Activated T-cell treated with anti-CD3 and anti-CD28 coated beads, Interleukin-2, amount 50 U/mL, for 1 hour (primary cell): ENCODE measurements around the gene CADM2.
"Not testable (repeated sequence)": the region's sequence is repeated elsewhere in the genome, so short reads cannot be mapped to it uniquely, and the experiment has no call there.

ENCODE experiments used
- DNase-seq: peaks from one replicate; pipeline ENCODE4 v3.0.0-alpha.2; 2020

The CADM2 gene

GRCh38 chr3:84958495-84959469 is at the start of gene CADM2:
Gene CADM2, plus strand, starts transcription at chr3:84958989.
- DNase-seq = peak; percentile 56

GRCh38 chr3:84918592-84918991 is 40.2 kb upstream of the CADM2 start:
- DNase-seq = not testable (repeated sequence)

- DNase-seq = no peak
These were observed 36.1 kb upstream of the CADM2 start for GRCh38 chr3:84922682-84923081.

DNA sequence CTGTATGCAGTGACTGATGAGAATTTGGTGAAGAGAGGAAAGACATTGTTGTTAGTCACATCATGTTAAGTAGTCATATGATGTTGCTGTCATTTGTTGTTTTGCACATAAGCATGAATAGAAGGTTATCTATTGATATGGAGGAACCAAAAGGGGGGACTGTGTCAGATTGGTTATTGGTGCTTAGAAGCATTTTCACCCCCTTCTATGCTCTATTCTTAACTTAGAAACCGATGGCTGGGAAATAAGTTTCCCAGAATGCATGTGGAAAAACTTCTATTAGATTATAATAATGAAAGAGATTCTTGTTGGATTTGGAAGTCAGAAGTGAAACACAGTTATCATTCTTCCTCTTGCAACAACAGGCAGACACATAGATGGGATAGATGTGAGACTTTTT is 33.2 kb upstream of the CADM2 start:
- DNase-seq = no peak

- DNase-seq = no peak
These were observed 15.4 kb upstream of the CADM2 start for GRCh38 chr3:84943379-84943778.

- DNase-seq = no peak
These were observed 12.5 kb upstream of the CADM2 start for GRCh38 chr3:84946240-84946639.

GRCh38 chr3:84959470-84960271 is 882 bp downstream of the CADM2 start:
- no peak for DNase-seq

GRCh38 chr3:84960581-84960980 is 1.8 kb downstream of the CADM2 start:
- no peak for DNase-seq

DNA sequence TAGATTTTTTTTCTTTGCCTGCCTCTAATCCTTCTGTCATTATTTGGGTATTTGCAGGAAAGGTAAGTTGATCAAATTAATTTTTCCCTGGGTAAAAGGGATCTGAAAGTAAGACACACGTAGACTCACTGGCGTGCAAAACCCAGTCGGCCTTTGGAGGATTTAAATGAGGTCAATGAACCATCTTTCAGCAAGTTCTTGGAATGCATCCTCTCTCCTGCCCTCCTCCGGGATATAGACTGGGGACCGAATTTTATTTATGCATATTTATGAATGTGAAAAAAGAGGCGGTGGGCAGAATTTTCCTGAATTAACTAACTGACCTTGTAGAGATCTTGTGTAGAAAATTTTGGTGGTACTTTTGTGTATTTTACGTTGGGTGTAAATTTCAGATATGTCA is 2.2 kb downstream of the CADM2 start:
- DNase-seq = no peak

GRCh38 chr3:84961521-84962255 is 2.9 kb downstream of the CADM2 start:
- no peak for DNase-seq

GRCh38 chr3:84962415-84962814 is 3.6 kb downstream of the CADM2 start:
- DNase-seq = no peak

DNA sequence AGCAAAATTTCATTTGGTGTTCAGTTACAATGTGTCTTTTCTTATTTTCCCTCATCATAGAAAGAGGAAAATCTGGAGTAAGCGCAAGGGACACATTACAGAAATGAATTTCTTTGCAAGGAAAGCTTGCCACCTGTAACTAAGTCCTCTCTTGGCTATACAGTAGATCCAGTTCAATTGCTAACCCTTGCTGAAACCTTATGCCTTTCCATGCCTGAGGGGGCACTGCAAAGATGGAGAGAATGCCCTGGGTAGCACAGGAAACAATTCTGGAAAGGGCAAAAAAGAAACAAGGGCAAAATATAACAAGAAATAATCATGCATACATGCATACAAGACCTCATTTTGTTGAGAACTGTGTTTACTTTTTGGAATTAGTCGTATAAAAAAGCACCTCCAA is 4.3 kb downstream of the CADM2 start:
- DNase-seq = no peak

GRCh38 chr3:84965141-84965540 is 6.4 kb downstream of the CADM2 start:
- DNase-seq = no peak

GRCh38 chr3:84967767-84968581 is 9.2 kb downstream of the CADM2 start:
- no peak for DNase-seq

- no peak for DNase-seq
These were observed 10.0 kb downstream of the CADM2 start for GRCh38 chr3:84968701-84969235.

GRCh38 chr3:84974347-84974746 is 15.6 kb downstream of the CADM2 start:
- no peak for DNase-seq

DNA sequence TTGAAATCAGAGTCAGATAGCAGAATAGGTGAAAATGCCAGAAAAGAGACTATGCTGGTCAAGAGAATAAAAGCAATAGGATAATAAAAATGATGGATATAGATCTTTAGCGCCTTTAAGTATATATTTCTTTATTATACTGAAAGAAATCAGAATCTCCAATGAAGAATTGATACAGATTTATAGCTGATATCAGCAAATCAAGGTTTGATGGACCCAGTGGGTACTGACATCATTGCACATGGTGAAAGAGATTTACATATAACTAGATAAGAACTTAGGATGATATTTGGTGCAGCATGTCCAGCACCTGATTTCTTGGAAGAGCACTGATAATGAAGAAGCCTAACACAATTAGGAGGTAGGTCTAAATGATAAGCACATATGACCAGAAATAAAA is 18.2 kb downstream of the CADM2 start:
- DNase-seq = no peak

DNA sequence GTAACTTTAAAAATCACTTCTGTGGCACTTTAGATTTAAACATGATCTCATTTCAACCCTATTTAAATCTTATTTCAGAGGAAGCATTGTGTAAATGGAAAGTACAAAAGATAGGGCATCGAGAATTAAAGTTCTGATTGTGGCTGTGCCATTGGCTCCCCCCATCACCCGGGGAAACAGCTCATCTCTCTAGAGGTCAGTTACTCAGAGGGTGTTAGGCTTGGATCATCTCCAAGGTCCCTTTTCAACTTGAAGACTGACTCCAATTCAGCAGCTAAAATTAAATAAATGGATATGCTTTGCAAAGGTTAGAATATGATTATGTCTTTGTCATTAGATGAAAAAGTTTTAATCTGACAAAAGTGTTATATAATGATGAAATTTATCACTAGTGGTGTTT is 20.1 kb downstream of the CADM2 start:
- DNase-seq = no peak

- no peak for DNase-seq
These were observed 21.2 kb downstream of the CADM2 start for GRCh38 chr3:84980011-84980410.

GRCh38 chr3:84980456-84980855 is 21.7 kb downstream of the CADM2 start:
- DNase-seq = no peak

DNA sequence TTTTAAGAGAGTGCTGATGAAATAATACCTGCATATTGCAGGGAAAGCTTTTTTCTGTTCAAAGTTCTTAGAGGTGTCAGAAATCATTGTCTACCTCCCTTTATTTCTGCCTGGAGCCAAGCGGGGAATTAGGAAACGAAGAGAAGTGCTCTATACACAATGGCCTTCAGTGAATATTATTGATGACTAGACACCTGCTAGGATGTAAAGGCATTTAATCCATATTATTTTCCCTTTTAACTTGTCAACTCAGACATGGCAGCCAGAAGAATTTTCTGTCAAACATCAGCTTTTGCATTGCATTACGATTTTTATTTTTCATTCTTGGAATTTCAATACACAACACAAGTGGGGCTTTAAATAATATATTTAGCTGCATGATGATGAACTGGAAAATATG is 24.7 kb downstream of the CADM2 start:
- no peak for DNase-seq

- DNase-seq = no peak
These were observed 25.6 kb downstream of the CADM2 start for GRCh38 chr3:84984429-84984828.
